H1 (cell line): Measurements from ENCODE around the gene TAX1BP3. TPM values are rescaled to one million over a fixed set of nuclear protein-coding genes. Genes with fewer than 3 reads are reported as not detected.

Experiments
- CTCF ChIA-PET: fragments of 300-600 bp; sonication (Branson Sonifier 250); formaldehyde crosslinking; loops from one replicate; lab custom pipeline; 2021; ENCODE audit not compliant: partially characterized antibody; lab: Charles Lee
- POLR2A ChIA-PET: fragments of 300-600 bp; sonication (Branson Sonifier 250); formaldehyde crosslinking; loops from one replicate; lab custom pipeline; 2021; ENCODE audit warnings: inconsistent platforms; ENCODE audit not compliant: partially characterized antibody; lab: Charles Lee
- DNase-seq, 2 experiments: peaks; one replicate each; pipeline versions ENCODE4 v3.0.0 to v3.0.0-alpha.2; 2010 to 2022; ENCODE audit warnings: low spot score in 2 of 2, low read depth in 1 of 2, mixed read lengths in 1 of 2
- FAIRE-seq: peaks from 2 replicates; lab custom pipeline; 2011; peaks lifted over from hg19 to GRCh38; lab: Jason Lieb, UNC
- H2AFZ ChIP-seq: 2 replicates; pipeline ENCODE4 v1.8.1; 2012; ENCODE audit warnings: low read length, inconsistent platforms
- H2AK5ac ChIP-seq: 2 replicates; pipeline ENCODE4 v1.6.1; 2013; ENCODE audit warnings: low read depth, low read length
- H2BK120ac ChIP-seq: replicated peaks from 2 replicates; pipeline ENCODE3; 2013; ENCODE audit warnings: low read depth, low read length, inconsistent platforms
- H2BK12ac ChIP-seq: 2 replicates; pipeline ENCODE4 v1.6.1; 2013; ENCODE audit warnings: low read depth, low read length
- H2BK15ac ChIP-seq: 2 replicates; pipeline ENCODE4 v1.6.1; 2013; ENCODE audit warnings: low read length
- H2BK20ac ChIP-seq: 2 replicates; pipeline ENCODE4 v1.6.1; 2013; ENCODE audit warnings: low read length
- H2BK5ac ChIP-seq: 2 replicates; pipeline ENCODE4 v1.6.1; 2013; ENCODE audit warnings: low read depth, low read length
- H3K14ac ChIP-seq: 2 replicates; pipeline ENCODE4 v1.6.1; 2013; ENCODE audit warnings: inconsistent platforms; ENCODE audit not compliant: insufficient read length
- H3K18ac ChIP-seq: 2 replicates; pipeline ENCODE4 v1.6.1; 2013; ENCODE audit warnings: low read length; ENCODE audit errors: extremely low read depth
- H3K23ac ChIP-seq: 2 replicates; pipeline ENCODE4 v1.6.1; 2013; ENCODE audit warnings: inconsistent platforms; ENCODE audit not compliant: insufficient read length
- H3K23me2 ChIP-seq: 2 replicates; pipeline ENCODE4 v1.6.1; 2013; ENCODE audit warnings: low read depth, low read length
- H3K27ac ChIP-seq: 2 replicates; pipeline ENCODE4 v1.6.1; 2011; ENCODE audit warnings: low read depth, low read length, inconsistent platforms
- H3K27me3 ChIP-seq, 4 experiments: replicated peaks in 1 of 4; 1 replicate in 1 of 4; 2 replicates in 3 of 4; pipeline versions ENCODE4 v1.6.1 to v1.8.1; 2011 to 2013; ENCODE audit warnings: low read length in 3 of 4, mild to moderate bottlenecking in 3 of 4, inconsistent platforms in 2 of 4, mixed read lengths in 2 of 4, moderate library complexity in 1 of 4; ENCODE audit not compliant: control insufficient read depth in 3 of 4, insufficient read depth in 3 of 4; ENCODE audit errors: extremely low read depth in 1 of 4
- H3K36me3 ChIP-seq, 4 experiments: 2 replicates each; pipeline versions ENCODE4 v1.6.1 to v1.8.1; 2011 to 2013; ENCODE audit warnings: mild to moderate bottlenecking in 4 of 4, low read length in 3 of 4, moderate library complexity in 2 of 4, control low read depth in 1 of 4, inconsistent platforms in 1 of 4; ENCODE audit not compliant: insufficient read depth in 4 of 4, control insufficient read depth in 2 of 4
- H3K4ac ChIP-seq: replicated peaks from 2 replicates; pipeline ENCODE3; 2013; ENCODE audit warnings: low read length, low read depth, mixed read lengths, inconsistent platforms; ENCODE audit not compliant: insufficient read length
- H3K4me1 ChIP-seq, 4 experiments: replicated peaks in 1 of 4; 1 replicate in 1 of 4; 2 replicates in 3 of 4; pipeline versions ENCODE4 v1.6.1 to v1.8.1; 2011 to 2013; ENCODE audit warnings: low read length in 3 of 4, inconsistent platforms in 2 of 4, mixed read lengths in 1 of 4; ENCODE audit not compliant: insufficient read depth in 4 of 4, control insufficient read depth in 3 of 4
- H3K4me2 ChIP-seq, 2 experiments: 2 replicates each; pipeline versions ENCODE4 v1.6.1 to v1.8.1; 2011 to 2013; ENCODE audit warnings: low read depth in 2 of 2, low read length in 2 of 2, control low read depth in 1 of 2, inconsistent platforms in 1 of 2, mild to moderate bottlenecking in 1 of 2; ENCODE audit not compliant: insufficient read depth in 1 of 2
- H3K4me3 ChIP-seq, 4 experiments: fragments of 200-600, 300-600 bp in 1 of 4; sonication (generic), shearing (Covaris generic), sonication (Bioruptor Twin) in 1 of 4; 2 replicates each; pipeline versions ENCODE4 v1.5.1 to v1.8.1; 2011 to 2016; ENCODE audit warnings: low read length in 4 of 4, low read depth in 3 of 4, control low read depth in 2 of 4, inconsistent platforms in 2 of 4, mild to moderate bottlenecking in 2 of 4, mixed read lengths in 1 of 4, moderate library complexity in 1 of 4; ENCODE audit not compliant: insufficient read depth in 2 of 4; ENCODE audit errors: extremely low read depth in 1 of 4
- H3K56ac ChIP-seq: replicated peaks from 2 replicates; pipeline ENCODE3; 2013; ENCODE audit warnings: low read depth, mild to moderate bottlenecking, mixed read lengths, low read length, inconsistent platforms; ENCODE audit not compliant: insufficient read length
- H3K79me1 ChIP-seq: 2 replicates; pipeline ENCODE4 v1.6.1; 2013; ENCODE audit warnings: low read depth, low read length, control low read depth
- H3K79me2 ChIP-seq, 2 experiments: 2 replicates each; pipeline versions ENCODE4 v1.6.1 to v1.8.1; 2012 to 2013; ENCODE audit warnings: low read length in 2 of 2, mild to moderate bottlenecking in 2 of 2, inconsistent platforms in 1 of 2; ENCODE audit not compliant: insufficient read depth in 2 of 2, control insufficient read depth in 1 of 2
- H3K9ac ChIP-seq, 4 experiments: replicated peaks in 1 of 4; 1 replicate in 1 of 4; 2 replicates in 3 of 4; pipeline versions ENCODE4 v1.6.1 to v1.8.1; 2011 to 2013; ENCODE audit warnings: low read depth in 3 of 4, low read length in 3 of 4, control low read depth in 2 of 4, mild to moderate bottlenecking in 2 of 4, moderate library complexity in 2 of 4, inconsistent platforms in 1 of 4; ENCODE audit errors: extremely low read depth in 1 of 4
- H3K9me3 ChIP-seq, 2 experiments: 2 replicates each; pipeline versions ENCODE4 v1.6.1 to v1.8.1; 2012 to 2013; ENCODE audit warnings: mild to moderate bottlenecking in 2 of 2, moderate library complexity in 2 of 2, control low read depth in 1 of 2, inconsistent platforms in 1 of 2, low read depth in 1 of 2, low read length in 1 of 2, mixed read lengths in 1 of 2; ENCODE audit not compliant: insufficient read depth in 2 of 2
- H4K20me1 ChIP-seq, 2 experiments: replicated peaks in 1 of 2; 2 replicates each; pipeline versions ENCODE3 to v1.8.1; 2011 to 2013; ENCODE audit warnings: inconsistent platforms in 2 of 2, low read length in 2 of 2, mild to moderate bottlenecking in 1 of 2; ENCODE audit not compliant: insufficient read depth in 2 of 2, control insufficient read depth in 1 of 2
- H4K5ac ChIP-seq: 2 replicates; pipeline ENCODE4 v1.6.1; 2013; ENCODE audit warnings: low read length, low read depth, mixed read lengths, inconsistent platforms; ENCODE audit not compliant: insufficient read length
- H4K8ac ChIP-seq: 2 replicates; pipeline ENCODE4 v1.8.0; 2013; ENCODE audit warnings: mild to moderate bottlenecking, moderate library complexity, low read length, inconsistent platforms; ENCODE audit not compliant: insufficient read depth; ENCODE audit errors: extremely low read depth
- H4K91ac ChIP-seq: replicated peaks from 2 replicates; pipeline ENCODE3; 2013; ENCODE audit warnings: low read length, mixed read lengths, inconsistent platforms; ENCODE audit not compliant: insufficient read length
- CEBPB ChIP-seq: IDR thresholded peaks from 2 replicates; pipeline ENCODE4 v1.6.1; 2012; ENCODE audit warnings: low read depth, low read length
- CREB1 ChIP-seq: IDR thresholded peaks from 2 replicates; pipeline ENCODE4 v1.6.1; 2012; ENCODE audit warnings: inconsistent platforms
- CTCF ChIP-seq, 3 experiments: IDR thresholded peaks; 1 replicate in 2 of 3; 2 replicates in 1 of 3; pipeline versions ENCODE4 v1.5.1 to v1.6.1; 2011; ENCODE audit warnings: low read length in 3 of 3, mild to moderate bottlenecking in 3 of 3, inconsistent platforms in 2 of 3, low read depth in 1 of 3, moderate library complexity in 1 of 3; ENCODE audit not compliant: insufficient read depth in 1 of 3; ENCODE audit errors: control extremely low read depth in 1 of 3
- EZH2 ChIP-seq: fragments of 200-600 bp; sonication (generic); IDR thresholded peaks from 2 replicates; pipeline ENCODE4 v1.7.1; 2012; ENCODE audit warnings: low read depth, mild to moderate bottlenecking, moderate library complexity, low read length, inconsistent platforms; ENCODE audit not compliant: severe bottlenecking
- JUND ChIP-seq: IDR thresholded peaks from 2 replicates; pipeline ENCODE4 v1.6.1; 2011; ENCODE audit warnings: mild to moderate bottlenecking, improper control_type of control experiment, low read length
- KDM1A ChIP-seq: fragments of 200-600, 300-600 bp; sonication (generic); IDR thresholded peaks from 2 replicates; pipeline ENCODE4 v1.7.1; 2016; ENCODE audit warnings: mild to moderate bottlenecking, low read length, borderline replicate concordance
- SIX5 ChIP-seq: IDR thresholded peaks from 2 replicates; pipeline ENCODE4 v1.6.1; 2011; ENCODE audit warnings: mild to moderate bottlenecking, low read depth, low read length
- SUZ12 ChIP-seq: fragments of 200-600 bp; sonication (generic); IDR thresholded peaks from 2 replicates; pipeline ENCODE4 v1.6.1; 2012; ENCODE audit warnings: mild to moderate bottlenecking, inconsistent platforms, low read length, moderate library complexity, mixed read lengths
- TAF7 ChIP-seq: optimal IDR thresholded peaks from 2 replicates; pipeline ENCODE3; 2011; ENCODE audit warnings: low read depth, mild to moderate bottlenecking, inconsistent platforms, low read length, moderate library complexity, borderline replicate concordance
- WGBS, 2 experiments: shearing (Covaris generic) in 1 of 2; methylation state at CpG; one replicate each; pipeline versions ENCODE4 v1.1.6 to v1.1.7; 2013 to 2015; ENCODE audit warnings: low lambda C conversion rate in 2 of 2, mixed read lengths in 2 of 2, inconsistent platforms in 1 of 2, low coverage in 1 of 2, missing lambda C conversion rate in 1 of 2; ENCODE audit not compliant: insufficient replicate concordance in 2 of 2, insufficient coverage in 1 of 2, insufficient read length in 1 of 2; ENCODE audit errors: extremely low coverage in 1 of 2, missing lambda C conversion rate in 1 of 2; 5-methylcytosine and 5-hydroxymethylcytosine counted together
- polyA plus RNA-seq, 7 experiments: library from polyadenylated mRNA; depleted of rRNA in 3 of 7; stranded (reverse) in 5 of 7; unstranded in 2 of 7; fragments of >200 nt in 5 of 7; fragments of 200-250 nt in 2 of 7; gene quantifications; 1 replicate in 5 of 7; 2 replicates in 1 of 7; 4 replicates in 1 of 7; pipeline versions ENCODE4 v1.2.1 to v1.2.3, GENCODE V29; 2011 to 2013; ENCODE audit warnings: missing spikeins in 2 of 7, mixed read lengths in 2 of 7
- total RNA-seq: library from RNA; stranded (reverse); fragmentation: NEBNext Ultra II Directional; extraction: Animal tissue kit (Norgen Biotek cat#: 25700); gene quantifications from 2 replicates; pipeline ENCODE4 v1.2.1, GENCODE V29; 2021

Gene TAX1BP3
- total and polyA plus RNA-seq, 2 of the 8 experiments (the other 6 are each of a cell fraction or from before 2014, with no cell fraction given), result 65.3 to 81.8 TPM

- no peak overlapping the region for H3K4me3 ChIP-seq
- H3K56ac ChIP-seq, result no peak overlapping the region
- no peaks in the 10 kb centered on the region for H3K79me2 ChIP-seq
- H3K36me3 ChIP-seq, result no peaks in the 10 kb centered on the region
- H4K20me1 ChIP-seq, result peaks cover 0 to 4% of the 10 kb centered on the region in 2 experiments
- no peaks in the 10 kb centered on the region for H3K27me3 ChIP-seq
- no peak overlapping the region for H3K4me2 ChIP-seq
- peaks cover 0 to 3% (median under 1%) of the 10 kb centered on the region in 4 experiments; a peak in 3 of 7 replicates for H3K4me1 ChIP-seq
- no peak overlapping the region for H2BK15ac ChIP-seq
- no peak overlapping the region for H3K14ac ChIP-seq
- H3K4ac ChIP-seq, result no peak overlapping the region
- H3K27ac ChIP-seq, result no peak overlapping the region
- no peak overlapping the region for H2BK120ac ChIP-seq
- no peak overlapping the region for H4K91ac ChIP-seq
- no peak overlapping the region for H3K9ac ChIP-seq
- TF ChIP-seq KDM1A (no peak), CTCF (IDR thresholded peaks at IDR 0.05; ENCODE audit: control extremely low read depth in 1 of 3, insufficient read depth in 1 of 3, low read depth in 1 of 3, low read length in 3 of 3) (no peak), CEBPB (no peak), JUND (no peak), EZH2 (no peak), SUZ12 (no peak), SIX5 (no peak), TAF7 (no peak), CREB1 (no peak)
- TF ChIP-seq, all 59 proteins: peak for 0
- FAIRE-seq, result no peak
- Histone ChIP-seq H2AK5ac (no peak overlapping the region), H2BK12ac (no peak overlapping the region), H2BK20ac (no peak overlapping the region), H2BK5ac (no peak overlapping the region), H3K79me1 (no peaks in the 10 kb centered on the region), H3K23me2 (no peaks in the 10 kb centered on the region), H3K9me3 (no peaks in the 10 kb centered on the region), H2AFZ (no peak overlapping the region), H4K8ac (no peak overlapping the region), H3K23ac (no peak overlapping the region), H4K5ac (no peak overlapping the region), H3K18ac (no peak overlapping the region)
- DNase-seq, result no peak
- WGBS, 2 experiments, result 86% methylated on average over 20 of the region's 20 CpGs; no CpG with 5 or more reads in 1 of the 2 experiments
- POLR2A ChIA-PET, result no interaction called here
- CTCF ChIA-PET, result interaction anchor here (0.5 to 2.6 kb wide), 7 partner anchors 10 to 1129 kb away, joined by 3 to 34 read pairs (median 5); partner anchors contain the start of gene NCBP3
These were observed 13.2 kb upstream of the TAX1BP3 start for GRCh38 chr17:3681565-3681964.
